Stromal cell of bone marrow (primary cell): ENCODE results near the gene ZDHHC7.
"Not testable (repeated sequence)": the region's sequence is repeated elsewhere in the genome, so short reads cannot be mapped to it uniquely, and the experiment has no call there.

Experiments
- DNase-seq: peaks from one replicate; pipeline ENCODE4 v3.0.0-alpha.2; 2012; ENCODE audit warnings: low read depth

Gene ZDHHC7

DNA sequence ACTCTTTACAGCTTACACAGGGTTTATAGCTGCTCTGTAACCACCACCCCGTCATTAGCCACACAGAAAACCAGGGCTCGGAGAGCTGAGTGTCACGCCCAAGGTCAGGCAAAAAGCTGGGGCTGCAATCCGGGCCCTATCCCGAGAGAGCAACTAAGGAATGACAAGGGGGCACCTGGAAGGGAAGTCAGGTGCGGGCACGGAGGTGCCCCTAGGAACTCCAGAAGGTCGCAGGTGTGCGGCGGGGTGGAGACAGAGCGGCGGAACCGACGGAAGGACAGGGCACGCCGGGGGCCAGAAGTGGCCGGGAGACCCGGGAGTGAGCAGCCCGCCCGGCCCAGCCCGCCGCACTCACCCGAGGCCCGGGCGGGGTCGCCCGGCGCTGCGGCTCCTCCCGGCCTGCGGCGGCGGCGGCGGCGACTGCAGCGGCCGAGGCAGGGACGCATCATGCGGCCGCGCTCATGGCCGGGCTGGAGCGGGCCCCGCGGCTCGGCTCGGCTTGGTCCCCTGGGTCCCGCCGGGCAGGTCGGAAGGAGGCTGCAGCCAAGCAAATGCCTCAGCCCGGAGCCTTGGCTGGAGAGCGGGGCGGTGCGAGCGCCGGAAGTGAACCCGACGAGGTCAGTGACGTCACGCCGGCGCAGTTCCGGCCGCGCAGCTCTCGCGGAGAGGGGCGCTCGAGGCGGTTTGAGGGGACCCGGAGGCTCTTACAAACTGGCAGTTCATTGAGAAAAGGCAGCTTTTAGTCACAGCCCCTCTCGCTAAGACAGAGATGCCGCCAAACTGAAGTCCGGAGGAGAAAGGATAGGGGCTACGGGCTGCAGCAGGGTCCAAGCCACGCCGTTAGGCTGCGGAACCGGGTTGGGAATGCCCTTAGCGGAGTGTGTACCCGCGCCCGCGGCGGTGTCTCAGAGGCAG lies at the start of gene ZDHHC7:
Gene ZDHHC7, minus strand, starts transcription at position 605 of the 915 bp plus-strand sequence. CDS start 20,917 bp downstream, outside the sequence.
- peak; percentile 72 for DNase-seq

DNA sequence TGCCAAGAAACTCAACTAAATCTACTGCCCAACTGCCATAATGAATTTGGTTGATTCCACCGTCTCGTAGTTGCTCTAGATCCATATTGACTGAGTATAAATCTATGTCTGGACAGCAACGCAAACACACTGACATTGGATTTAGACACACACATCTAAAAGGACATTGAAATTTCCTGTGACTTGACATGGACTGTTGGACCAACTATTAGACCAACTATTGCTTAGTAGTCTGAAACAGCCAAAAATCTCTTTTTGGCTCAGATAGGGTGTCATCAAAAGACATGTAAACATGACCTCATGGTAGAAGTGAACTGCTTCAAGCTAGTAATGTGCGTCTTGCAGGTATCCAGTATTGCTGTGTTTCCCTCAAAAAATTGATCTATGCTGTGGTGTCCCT lies 47.6 kb upstream of the ZDHHC7 start:
- no peak for DNase-seq

GRCh38 chr16:85057948-85058347 lies 46.6 kb upstream of the ZDHHC7 start:
- no peak for DNase-seq

GRCh38 chr16:85057212-85057889 lies 46.0 kb upstream of the ZDHHC7 start:
- no peak for DNase-seq

DNA sequence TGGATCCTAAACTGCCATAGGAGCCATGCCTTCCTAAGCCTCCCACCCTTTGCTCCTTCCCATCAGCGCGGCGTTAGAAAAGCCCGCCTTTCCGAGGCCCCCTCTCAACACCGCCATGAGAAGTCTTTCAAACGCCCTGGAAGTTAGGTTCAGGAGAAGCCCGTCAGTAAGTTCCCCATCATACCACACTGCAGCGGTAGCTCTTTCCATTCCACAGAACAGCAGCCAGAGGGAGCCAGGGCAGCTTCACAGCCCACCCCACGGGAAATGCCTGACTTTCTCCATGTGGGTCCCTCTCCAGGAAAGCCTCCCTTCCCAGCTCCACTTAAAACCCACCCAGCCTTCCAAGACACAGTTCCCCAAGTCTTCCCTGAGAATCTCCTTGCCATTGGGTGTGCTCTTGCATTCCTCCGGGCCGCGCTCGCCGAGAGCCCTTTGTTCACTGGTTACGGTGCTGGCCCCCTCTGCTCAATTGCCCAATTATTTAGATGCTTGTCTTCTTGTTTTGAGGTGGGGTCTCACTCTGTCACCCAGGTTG lies 44.9 kb upstream of the ZDHHC7 start:
- no peak for DNase-seq

GRCh38 chr16:85055493-85056210 lies 44.3 kb upstream of the ZDHHC7 start:
- DNase-seq = peak; percentile 27

DNA sequence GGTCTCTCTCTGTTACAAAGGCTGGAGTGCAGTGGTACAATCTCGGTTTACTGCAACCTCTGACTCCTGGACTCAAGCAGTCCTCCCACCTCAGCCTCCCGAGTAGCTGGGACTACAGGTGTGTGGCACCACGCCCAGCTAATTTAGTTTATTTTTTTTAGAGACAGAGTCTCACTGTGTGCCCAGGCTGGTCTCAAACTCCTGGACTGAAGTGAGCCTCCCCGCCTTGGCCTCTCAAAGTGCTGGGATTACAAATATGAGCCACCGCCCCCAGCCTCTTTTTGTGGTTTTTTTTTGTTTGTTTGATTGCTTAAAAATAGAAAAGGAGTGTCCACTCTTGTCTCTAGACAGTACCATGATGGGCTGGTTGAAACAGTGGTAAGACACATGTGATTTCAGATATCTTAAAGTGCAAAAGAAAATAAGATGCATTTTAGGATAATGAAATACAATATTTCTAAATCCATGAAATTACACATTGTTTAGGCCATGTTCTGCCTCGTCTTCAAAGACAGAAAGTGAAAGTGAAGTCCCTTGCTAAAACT lies 43.7 kb upstream of the ZDHHC7 start:
- no peak for DNase-seq

DNA sequence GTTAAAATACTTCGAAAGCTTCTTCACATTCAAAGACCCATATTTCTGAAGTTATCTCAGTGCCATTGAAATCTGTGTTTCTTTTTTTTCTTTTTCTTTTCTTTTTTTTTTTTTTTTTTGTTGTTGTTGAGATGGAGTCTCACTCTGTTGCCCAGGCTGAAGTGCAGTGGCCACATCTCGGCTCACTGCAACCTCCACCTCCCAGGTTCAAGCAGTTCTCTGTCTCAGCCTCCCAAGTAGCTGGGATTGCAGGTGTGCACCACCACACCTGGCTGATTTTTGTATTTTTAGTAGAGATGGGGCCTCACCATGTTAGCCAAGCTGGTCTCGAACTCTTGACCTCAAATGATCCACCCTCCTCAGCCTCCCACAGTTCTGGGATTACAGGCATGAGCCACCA lies 43.0 kb upstream of the ZDHHC7 start:
- DNase-seq = not testable (repeated sequence)

DNA sequence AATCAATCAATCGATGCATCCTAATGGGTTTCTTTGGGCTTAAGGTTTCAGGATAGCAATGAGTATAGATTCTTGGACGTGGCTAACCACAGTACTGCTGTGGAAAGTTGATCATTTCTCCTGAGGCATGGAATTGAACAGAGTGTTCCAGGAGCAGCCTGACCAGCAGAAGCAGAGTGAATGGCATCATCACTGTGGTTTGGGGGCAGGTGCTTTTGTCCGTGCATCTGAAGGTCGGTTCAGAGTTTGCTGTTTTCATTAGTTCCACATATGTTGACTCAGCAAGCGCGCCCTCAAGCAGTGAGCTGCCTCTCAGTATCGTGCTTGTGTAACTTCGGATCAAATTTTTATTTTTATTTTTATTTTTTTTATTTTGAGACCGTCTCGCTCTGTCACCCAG lies 41.2 kb upstream of the ZDHHC7 start:
- no peak for DNase-seq

DNA sequence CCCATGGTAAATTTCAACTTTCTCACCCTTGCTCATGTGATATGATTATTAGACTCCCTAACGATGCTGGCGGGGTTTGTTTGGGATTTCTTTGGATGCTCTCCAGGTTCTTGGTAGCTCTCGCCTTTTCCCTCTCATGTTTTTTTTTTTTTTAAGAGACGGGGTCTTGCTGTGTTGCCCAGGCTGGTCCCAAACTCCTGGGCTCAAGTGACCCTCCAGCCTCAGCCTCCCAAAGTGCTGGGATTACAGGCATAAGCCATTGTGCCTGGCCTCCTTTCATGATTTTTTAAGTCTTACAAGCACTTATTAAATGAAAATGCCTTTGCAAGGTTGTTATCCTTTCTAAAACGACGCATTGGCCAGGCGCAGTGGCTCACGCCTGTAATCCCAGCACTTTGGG lies 40.3 kb upstream of the ZDHHC7 start:
- no peak for DNase-seq

GRCh38 chr16:85051067-85051581 lies 39.8 kb upstream of the ZDHHC7 start:
- DNase-seq = no peak

GRCh38 chr16:85049706-85050305 lies 38.5 kb upstream of the ZDHHC7 start:
- DNase-seq = no peak

GRCh38 chr16:85048921-85049562 lies 37.7 kb upstream of the ZDHHC7 start:
- DNase-seq = no peak

DNA sequence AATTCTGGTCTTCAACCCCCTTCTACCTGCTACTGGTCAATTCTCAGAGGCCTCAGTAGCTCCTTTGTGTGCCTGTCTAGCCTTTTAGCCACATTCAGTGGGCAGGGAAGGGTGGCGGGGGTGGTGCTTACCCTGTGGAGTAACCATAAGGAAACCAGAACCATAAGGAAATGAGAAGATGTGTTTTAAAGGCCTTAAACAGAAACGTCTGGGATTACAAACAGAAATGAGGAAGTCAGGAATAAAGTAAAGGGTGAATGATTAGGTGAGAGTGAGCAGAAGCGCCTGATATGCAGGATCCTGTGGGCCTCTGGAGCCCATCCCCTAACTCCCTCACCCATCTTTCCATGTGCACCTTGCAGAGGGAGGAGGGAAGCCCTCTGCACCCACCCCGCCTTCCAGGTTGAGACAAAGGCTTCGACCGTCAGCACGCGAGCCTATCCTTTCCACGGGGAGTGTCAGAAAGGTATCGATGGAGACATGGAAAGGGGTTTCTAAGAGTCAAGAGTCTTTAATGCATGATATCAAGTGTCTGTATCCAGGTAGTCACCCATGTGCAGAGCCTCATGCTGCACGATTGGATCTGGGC lies 36.6 kb upstream of the ZDHHC7 start:
- no peak for DNase-seq

GRCh38 chr16:85046931-85047866 lies 35.9 kb upstream of the ZDHHC7 start:
- DNase-seq = no peak

GRCh38 chr16:85046472-85046916 lies 35.2 kb upstream of the ZDHHC7 start:
- DNase-seq = no peak

DNA sequence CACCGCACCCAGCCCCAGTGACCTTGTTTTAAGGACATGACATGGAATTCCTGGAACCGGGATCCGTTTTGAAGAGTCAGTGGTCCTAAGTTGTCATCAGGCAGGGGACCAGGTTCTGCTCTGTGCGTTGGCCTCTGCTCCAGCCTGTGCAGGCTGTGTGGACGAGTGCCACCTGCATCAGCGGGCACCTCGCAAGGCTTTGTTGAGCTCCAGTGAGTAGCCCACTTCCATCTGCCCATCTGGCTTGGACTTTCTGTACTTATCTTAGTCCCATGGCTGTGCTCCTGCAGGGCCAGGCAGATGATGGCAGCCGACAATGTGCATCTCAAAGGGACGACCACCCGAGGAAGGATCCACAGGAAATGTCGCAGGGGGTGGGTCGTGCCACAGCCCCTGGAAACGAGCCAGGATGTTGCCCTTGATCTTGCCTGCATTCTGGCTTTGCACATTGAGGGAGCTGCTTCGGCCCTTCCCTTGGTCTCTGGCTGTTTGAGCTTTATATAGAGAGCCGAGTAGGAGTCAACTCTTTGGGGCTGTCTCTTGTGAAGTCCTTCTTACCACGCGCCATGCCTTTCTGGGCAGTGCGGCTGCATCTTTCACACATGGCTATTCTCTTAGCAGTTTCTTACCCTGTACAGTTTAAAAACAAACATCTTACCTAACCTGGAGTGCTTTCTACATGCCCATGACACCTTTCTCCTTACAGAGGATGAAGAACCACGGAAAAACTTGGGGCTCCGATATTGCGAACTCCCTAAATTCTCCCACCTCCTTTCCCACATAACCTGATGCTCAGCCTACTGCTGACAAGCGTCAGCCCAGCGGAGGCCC lies 34.5 kb upstream of the ZDHHC7 start:
- DNase-seq = no peak

DNA sequence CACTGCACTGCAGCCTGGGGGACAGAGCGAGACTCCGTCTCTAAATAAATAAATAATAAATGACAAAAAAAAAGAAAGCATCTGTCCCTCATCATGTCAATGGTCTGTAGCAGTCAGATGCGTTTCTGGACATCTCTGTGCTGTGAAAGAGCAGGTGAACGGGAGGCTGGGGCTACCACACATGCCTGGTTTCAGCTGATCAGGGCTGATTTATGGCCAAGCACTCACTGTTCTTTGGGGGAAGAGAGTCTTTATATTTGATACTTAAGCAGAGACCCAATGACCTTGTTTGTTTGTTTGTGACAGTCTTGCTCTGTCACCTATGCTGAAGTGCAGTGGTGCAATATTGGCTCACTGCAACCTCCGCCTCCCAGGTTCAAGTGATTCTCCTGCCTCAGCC lies 33.7 kb upstream of the ZDHHC7 start:
- no peak for DNase-seq
